GM15510 (cell line): Measurements from ENCODE around the gene PUS7L.
A peak's percentile ranks its signal among the peaks of the same experiment; 100 is the strongest.

ENCODE experiments used
- POLR2A ChIP-seq: IDR thresholded peaks from 3 replicates; pipeline ENCODE4 v1.6.1; 2011; ENCODE audit warnings: borderline replicate concordance; ENCODE audit not compliant: insufficient read length; ENCODE audit errors: extremely low read depth

The PUS7L gene, protein sequence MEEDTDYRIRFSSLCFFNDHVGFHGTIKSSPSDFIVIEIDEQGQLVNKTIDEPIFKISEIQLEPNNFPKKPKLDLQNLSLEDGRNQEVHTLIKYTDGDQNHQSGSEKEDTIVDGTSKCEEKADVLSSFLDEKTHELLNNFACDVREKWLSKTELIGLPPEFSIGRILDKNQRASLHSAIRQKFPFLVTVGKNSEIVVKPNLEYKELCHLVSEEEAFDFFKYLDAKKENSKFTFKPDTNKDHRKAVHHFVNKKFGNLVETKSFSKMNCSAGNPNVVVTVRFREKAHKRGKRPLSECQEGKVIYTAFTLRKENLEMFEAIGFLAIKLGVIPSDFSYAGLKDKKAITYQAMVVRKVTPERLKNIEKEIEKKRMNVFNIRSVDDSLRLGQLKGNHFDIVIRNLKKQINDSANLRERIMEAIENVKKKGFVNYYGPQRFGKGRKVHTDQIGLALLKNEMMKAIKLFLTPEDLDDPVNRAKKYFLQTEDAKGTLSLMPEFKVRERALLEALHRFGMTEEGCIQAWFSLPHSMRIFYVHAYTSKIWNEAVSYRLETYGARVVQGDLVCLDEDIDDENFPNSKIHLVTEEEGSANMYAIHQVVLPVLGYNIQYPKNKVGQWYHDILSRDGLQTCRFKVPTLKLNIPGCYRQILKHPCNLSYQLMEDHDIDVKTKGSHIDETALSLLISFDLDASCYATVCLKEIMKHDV

DNA sequence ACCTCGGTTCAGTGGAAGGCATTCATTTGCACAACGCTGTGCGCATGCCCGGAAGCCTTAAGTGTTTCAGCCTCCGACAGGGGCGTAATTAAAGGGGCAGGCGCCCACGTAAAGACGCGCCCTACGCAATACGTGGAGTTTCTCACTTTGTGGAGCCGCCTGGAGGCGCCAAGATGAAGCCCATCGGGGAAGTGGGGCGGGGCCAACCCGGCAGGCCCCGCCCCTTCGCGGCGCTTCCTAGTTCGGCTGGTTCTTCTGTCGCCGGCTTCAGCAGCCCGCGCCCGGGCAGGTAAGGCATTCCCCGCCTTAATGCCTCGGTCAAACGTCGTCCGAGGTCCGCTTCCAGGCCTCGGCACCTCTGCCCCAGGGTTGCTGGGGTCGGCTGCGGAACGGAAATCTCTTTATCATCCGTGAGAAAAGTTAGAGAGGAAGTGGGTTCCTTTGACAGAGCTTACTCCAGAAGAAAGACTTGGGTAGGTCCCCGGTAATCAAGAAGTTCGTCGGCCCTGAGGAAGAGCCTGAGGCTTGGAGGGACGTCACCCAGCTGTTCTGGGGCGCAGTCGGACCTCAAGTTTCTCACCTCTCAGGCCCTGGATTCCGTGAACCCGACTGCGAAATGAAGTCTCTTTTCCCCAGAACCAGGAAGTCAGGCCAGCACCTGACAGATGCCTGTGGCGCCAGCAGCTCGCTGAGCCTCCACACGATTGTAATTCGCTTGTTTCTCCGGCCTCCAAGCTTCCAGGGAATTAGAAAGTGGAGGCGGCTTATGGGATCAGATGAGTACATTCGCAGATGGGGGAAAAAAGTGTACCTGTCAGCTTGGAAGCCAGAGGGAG is at the start of gene PUS7L, which contains the start of gene IRAK4:
PUS7L (minus strand) TSS at position 63 of the 836 bp plus-strand sequence. CDS start 3,545 bp downstream, outside the sequence.
IRAK4 (plus strand) TSS at position 224 of the 836 bp plus-strand sequence. CDS start 9,161 bp downstream, outside the sequence.
- peak; percentile 88 for TF ChIP-seq POLR2A

DNA sequence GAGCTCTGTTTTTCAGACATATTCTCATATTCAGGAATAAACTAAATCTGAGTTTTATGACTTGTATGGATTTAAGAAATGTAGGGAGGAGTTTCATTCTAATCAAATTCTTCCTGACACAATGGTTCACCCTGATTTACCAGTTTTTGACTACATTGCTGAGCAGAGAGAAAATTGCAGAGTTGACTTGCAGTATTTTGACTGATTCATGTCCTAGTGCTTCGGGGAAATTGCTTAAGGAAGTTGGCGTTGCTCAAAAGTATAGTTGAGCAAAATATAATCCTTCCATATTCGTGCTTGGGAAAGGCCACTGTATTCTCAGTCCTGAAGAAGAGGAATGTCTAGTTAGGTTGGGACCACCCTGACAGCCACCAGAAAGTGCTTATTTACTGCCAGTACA is 48.8 kb upstream of the PUS7L start:
- no peak for TF ChIP-seq POLR2A

DNA sequence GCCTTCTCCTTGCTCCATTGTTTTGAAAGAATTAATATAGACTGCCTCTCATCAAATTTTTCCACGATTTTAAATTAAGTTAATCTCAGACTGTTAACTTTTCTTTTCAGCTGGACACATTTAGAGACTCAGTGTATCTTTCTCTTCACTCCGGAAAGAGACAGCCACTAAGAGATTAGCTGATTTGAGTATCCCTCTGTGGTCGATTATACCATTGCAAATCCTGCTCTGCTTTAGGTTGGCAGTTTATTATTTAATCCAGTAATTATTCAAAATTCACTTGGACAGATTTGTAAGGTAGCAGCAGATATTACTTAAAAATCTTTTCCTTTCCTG is 48.1 kb upstream of the PUS7L start:
- no peak for TF ChIP-seq POLR2A

DNA sequence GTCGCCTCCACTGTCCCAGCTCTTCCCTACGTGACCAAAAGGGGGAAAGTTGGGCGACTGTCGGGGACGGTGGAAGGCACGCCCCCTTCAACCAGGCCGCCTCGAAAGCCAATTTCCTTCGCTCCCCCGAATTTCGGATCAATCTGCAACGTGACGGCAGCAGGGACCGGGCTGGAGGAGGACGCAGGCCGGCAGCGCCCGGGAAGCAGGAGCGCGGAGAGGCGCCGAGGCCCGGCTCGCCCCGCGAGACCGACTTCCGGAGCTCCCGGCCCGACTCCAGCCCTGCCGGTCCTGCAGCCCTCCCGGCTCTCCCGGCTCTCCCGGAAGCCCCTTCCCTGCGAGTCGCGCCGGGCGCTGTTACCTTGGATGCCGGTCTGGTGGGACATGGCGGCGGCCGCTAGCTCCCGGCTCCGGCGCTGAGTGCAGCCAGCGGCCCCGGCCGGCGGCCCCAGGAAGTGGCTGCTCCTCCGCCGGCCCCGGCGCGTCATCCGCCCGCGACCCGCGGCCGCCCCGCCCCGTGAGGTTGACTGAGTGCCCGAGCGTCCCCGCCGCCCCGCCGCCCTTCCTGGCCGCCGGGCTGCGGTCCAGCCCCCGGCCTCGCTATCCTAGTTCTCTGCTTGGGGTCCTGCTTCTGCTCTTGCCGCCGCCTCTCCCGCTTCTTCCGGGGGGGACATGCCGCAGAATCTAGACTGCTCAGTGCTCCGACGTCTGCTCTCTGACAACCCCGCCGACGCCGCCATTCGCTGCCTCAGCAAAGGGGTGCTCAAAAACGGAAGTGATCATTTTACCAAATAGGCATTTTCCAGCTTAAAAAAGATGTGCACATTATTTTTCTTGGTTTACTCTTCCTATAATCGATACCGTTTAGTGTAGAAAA is 47.5 kb upstream of the PUS7L start, which contains the start of gene TWF1:
TWF1 (minus strand) TSS at position 458 of the 877 bp plus-strand sequence; CDS start at position 386, 72 bp downstream.
- peak; percentile 96 for TF ChIP-seq POLR2A

DNA sequence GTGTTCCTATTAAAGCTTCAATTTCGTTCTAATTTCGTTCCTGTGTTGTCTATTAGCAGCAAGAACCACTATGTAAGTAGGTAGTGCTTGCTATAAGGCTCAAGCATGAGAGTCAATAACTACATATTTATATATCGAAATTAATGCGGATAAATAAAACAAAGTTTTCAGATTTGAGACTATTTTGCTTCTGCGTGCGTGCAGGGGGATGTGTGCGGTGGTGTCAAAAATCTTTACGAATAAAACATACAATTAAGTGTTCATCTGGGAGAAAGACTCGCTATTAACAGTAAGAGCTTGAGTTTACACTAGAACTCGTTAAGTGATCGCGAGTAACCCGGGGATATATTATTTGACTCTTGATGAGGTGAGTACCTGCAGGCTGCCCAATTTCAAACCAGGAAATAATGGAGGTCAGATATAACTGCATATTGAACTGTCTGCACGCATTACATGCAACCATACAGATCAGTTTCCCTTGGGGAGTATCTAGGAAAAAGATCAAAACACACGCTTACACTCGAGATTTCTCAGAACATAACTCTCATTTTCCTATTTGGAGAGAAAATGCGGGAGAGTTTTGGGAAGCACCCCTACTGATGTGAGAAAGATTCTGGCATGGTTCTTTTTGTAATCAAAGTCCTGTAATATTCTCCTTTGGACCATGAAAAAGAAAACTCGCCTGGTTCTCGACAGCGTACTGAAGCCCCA is 46.7 kb upstream of the PUS7L start:
- no peak for TF ChIP-seq POLR2A

DNA sequence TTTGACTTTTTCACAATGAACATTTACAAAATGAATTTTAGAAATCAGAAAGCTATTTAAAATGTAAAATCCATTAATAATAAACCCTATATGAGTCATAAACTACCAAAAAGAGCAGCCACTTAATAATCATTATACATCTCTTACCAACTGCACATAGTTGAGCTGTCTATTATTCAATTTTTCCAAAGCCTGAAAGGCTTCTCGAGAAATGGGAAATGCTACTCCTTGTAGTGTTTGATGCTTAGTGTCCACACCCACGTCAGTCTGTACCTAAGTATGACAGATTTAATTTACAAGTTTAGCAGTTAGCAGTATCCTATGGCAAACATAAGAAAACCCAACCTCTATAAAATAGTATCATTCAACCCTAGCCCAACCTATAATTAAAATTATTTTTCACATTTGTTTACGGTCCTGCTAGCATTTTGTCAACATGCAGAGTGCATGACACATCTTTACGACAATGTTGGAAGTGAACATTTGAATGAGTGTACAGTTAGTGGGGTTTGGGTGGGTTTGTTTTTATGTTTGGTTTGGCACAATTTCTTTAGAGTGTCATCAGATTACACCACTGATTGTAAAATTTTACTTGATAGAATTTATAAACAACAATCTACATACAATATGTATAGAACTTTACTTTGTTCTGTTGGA is 39.1 kb upstream of the PUS7L start:
- TF ChIP-seq POLR2A, result no peak

DNA sequence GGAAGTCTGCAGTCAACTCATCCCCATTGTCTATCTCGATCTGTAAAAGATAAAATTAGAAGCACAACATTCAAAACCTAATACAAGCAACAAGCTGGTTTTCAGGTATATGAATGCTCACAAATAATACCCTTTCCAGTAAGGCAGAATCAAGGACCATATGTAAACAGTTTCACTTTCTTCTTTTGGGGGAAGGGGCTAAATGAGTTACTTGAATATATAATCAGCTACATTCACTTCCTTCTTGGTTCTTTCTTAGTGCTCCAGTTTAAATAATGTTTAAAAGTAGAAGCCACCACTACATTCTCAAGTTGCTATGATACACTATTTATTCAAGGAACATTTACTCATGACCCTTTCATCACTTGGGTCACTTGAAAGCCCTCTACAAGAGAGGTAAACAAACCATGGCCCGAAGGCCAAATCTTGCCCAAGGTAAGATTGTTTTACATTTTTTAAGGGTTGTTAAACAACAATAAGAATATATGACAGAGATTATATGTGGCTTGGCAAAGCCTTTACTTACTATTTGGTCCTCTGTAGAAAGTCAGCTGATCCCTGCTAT is 37.2 kb upstream of the PUS7L start:
- no peak for TF ChIP-seq POLR2A

DNA sequence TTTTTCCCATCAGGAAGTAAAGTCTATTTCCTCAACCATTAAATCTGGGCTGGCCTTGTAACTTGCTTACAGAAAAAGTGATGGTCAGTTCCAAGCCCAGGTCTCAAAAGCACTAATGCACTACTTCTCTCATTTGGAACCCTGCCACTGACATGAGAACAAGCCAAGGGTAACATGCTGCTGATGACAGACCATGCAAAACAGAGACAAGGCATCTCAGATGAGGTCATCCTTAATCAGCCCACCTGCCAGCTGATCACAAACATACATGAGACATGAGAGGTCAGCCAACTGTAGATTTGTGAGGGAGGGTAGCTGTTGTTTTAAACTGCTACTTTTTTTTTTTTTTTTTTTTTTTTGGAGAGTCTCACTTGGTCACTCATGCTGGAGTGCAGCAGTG is 31.4 kb upstream of the PUS7L start:
- TF ChIP-seq POLR2A, result no peak

DNA sequence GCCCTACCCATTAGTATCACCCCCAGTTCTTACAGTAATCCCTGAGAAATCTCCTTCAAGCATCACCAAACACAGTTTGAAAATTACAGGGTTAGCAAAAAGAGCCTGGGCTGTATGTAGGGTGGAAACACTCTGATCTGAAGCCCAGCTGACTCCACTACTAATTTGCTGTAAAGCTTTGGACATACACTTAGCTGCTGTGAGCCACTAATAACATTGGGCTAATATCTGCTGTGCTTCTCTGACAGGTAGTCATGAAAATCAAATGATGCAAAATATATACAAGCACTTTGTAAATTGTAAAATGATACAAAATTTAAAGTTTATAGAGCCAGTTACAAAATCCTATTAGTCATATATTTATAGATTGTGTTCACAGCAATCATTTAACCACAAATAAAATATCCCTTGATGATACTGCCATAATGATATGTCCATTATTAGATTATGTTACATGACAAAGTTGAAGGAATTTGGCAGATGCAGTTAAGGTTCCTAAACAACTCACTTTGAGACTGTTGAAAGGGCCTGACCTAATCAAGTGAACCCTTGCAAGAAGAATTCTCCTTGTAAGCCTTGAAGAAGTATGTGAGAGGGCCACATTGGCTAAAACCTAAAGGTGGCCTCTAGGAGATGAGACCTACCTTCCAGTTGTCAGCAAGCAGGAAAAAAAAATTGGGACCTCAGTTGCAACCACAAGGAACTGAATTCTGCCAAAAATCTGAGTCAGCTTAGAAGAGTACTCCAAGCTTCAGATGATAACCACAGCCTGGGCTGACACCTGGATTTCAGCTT is 28.5 kb upstream of the PUS7L start:
- no peak for TF ChIP-seq POLR2A

DNA sequence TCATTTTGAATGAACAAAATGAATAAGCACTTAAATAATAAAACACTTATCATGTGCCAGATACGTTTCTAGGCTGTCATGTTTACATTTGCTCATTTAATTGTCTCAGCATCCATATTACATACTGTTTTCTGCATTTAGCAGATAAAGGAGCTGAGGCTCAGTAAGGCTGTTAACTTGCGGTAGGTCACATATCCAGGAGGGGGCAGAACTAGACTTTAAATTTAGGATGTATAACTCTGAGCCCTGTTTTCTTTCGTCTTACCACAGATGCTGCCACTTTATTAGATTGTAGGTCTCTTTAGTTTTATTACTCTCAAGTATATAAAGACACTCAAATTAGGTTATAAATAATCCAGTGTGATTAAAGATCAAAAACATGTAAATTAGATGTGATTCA is 17.9 kb upstream of the PUS7L start:
- TF ChIP-seq POLR2A, result no peak

DNA sequence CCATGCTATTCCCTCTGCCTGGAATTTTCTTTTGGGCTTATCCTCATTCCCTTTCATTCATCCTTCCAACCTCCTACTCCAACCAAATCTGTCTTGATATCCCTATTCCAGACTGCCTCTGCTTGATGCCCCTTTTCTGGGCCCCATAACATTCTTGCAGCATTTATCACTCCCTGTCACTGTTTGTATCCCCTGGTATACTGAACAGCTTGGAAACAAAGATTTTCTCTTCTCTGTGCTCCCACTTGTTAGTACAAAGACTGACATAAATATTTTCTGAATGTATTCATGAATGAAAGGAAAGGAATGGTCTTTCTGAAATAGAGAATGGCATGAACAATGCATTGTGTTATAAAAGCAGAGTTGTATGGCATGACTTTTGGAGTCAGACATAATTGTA is 7.7 kb upstream of the PUS7L start:
- no peak for TF ChIP-seq POLR2A

DNA sequence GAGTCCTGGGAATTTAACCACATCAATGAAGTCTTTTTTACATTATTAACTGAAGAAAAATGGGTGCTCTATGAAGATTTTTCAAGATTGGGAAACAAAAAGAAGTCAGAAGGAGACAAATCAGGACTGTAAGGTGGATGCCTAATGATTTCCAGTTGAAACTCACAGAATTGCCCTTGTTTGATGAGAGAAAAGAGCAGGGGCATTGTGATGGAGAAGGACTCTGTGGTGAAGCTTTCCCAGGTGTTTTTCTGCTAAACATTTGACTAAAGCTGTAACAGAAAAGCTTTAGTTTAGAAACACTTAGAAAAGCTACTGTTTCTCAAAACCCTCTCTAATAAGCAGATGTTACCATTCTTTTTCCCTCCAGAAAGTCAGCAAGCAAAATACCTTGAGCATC is 5.9 kb upstream of the PUS7L start:
- no peak for TF ChIP-seq POLR2A
